Measurements from ENCODE around the gene ERC1.

The ERC1 gene

GRCh38 chr12:1529228-1529861 is 538.3 kb downstream of the ERC1 start:
- DNase-seq, result no peak

GRCh38 chr12:1529862-1530591 is 539.0 kb downstream of the ERC1 start:
- DNase-seq, result no peak

- no peak for DNase-seq
These were observed 539.6 kb downstream of the ERC1 start for GRCh38 chr12:1530592-1531152.

DNA sequence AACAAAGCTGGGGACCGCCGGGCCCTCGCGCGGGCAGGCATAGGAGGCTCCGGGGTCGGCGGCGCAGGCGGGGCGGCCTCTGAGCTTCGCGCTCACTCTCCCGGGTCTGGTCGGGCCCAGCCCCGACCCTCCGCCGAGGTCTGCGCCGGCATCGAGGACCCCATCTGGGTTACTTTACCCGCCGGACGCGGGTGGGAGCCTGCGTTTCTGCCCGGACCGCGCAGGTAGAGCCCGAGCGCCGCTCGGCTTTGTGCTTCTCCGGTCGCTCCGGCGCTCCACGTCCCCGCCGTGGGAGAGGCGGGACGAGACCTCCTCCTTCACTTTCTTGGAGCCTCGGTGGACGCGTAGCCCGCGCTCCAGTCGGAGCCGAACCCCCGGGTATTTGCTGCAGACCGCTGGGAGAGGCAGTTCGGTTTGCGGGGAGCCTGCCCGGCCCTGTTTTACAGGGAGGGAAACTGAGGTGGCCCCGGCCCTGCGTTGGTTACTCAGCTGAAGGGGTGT is 540.2 kb downstream of the ERC1 start:
- DNase-seq, result no peak

DNA sequence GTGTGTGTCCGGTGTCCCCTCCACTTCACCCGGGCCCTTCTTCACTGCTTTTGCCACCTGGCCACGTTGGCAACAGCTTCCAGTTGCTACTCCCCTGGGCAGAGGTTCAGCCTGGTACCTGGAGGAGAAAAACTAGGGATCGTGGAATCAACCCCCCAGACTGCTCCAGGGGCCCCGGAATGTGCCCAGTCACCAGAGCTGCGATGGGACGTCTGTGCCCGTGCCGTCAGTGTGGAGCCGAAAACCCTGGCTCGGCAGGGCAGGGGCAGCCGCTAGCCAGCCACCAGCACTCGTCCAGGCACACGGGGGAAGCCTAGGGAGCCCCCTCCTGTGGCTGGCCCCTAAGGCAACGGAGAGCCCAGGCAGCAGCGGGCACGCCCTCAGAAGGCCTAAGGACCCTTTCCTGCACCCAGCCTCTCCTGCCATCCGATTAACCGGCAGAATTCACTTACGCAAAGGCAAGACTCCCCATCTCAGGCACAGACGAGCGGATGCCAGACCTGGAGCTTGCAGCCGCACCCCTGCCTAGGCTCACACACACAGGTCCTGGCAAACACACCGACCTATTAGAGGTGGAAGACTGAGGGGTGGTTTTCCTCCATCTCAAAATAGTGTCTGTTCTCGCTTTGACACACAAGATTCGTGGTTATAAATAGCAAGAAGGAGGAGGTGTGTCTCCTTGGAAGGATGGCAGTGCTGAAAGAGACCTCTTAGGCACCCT is 540.8 kb downstream of the ERC1 start:
- no peak for DNase-seq

DNA sequence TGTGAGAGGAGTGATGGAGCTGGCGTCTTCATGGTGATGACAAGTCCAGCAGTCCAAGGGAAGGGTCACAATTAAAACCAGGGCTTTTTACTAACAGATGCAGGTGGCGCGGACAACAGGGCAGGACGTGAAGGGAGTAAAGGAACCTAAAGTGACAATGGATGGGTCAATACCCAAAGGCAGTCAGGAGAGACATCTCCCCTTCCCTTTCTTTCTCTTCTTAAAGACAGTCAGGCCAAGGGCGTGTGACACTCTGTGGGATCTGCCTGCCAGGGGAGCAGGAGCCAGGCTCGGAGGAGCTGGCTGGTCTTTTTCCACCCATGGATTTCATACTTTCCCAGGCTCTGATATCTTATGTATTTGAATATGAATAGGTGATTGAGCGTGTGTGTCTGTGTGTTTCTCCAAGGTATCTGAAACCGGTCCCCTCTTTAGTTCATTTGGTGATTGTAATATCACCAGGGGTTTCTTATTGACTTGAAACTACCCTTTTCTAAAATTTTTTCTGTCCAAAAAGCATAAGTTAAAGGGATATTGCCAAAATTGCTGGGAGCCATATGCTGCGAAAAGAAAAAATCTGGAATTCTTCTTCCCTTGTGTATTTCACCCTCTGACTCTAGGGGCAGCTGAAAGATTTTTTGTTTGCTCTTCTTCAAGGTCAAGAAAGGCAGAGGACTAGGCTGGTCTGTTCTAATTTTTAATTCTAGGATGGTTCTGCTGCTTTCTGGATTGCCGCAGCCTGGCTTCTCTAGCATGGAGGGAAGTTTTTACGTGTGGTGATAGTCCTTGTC is 541.5 kb downstream of the ERC1 start:
- no peak for DNase-seq

GRCh38 chr12:1533205-1533601 is 542.2 kb downstream of the ERC1 start:
- no peak for DNase-seq

GRCh38 chr12:1533602-1534304 is 542.7 kb downstream of the ERC1 start:
- no peak for DNase-seq

DNA sequence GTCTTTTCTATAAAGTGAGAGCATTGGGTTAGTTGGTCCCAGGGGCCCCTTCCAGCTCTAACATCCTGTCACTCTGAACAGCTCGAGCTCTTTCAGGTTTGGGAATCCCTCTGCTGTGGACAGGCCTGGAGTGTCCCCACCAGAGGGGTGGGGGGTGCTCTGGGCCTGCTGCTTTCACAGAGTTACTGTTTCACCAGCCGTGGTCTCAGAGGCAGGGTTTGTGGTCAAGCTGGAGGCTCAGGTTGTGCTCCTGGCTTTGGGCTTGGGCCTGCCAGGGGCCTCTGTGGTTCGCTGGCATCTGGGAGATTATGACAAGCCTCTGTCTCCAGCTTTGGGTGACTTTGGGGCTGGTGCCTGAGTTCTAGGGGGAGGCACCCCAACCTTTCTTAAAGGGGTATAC is 543.7 kb downstream of the ERC1 start:
- no peak for DNase-seq

- no peak for DNase-seq
These were observed 545.8 kb downstream of the ERC1 start for GRCh38 chr12:1536817-1537216.

GRCh38 chr12:1539135-1539534 is 548.1 kb downstream of the ERC1 start:
- no peak for DNase-seq

- DNase-seq, result no peak
These were observed 549.7 kb downstream of the ERC1 start for GRCh38 chr12:1540690-1541089.

DNA sequence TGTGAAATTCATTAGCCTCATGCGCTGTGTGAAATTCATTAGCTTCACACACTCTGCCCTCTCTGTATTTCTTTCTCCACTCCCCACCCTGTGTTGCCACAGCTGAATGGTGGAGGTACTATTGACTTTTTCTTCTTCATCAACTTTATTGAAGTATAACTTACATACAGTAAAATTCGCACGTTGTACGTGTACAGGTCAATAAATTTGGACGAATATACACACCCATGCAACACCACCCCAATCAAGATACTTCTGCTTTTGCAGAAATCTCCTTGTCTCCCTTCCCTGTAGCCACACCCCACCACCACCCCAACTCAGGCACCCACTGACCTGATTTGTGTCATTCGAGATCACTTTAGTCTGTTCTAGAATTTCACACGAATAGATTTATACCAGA is 551.6 kb downstream of the ERC1 start:
- no peak for DNase-seq

GRCh38 chr12:1544996-1545700 is 554.1 kb downstream of the ERC1 start:
- DNase-seq, result no peak
